Lung (tissue), 12 donors: Measurements from ENCODE around the gene TENT4A. TPM values are rescaled to one million over a fixed set of nuclear protein-coding genes. Genes with fewer than 3 reads are reported as not detected.

Experiments
- ATAC-seq: fragments of 200-7000 bp; cut with Tn5 transposase; one replicate; pipeline ENCODE4 v1.9.1; 2020; ENCODE audit warnings: moderate number of reproducible peaks; ENCODE audit not compliant: insufficient read depth, low FRiP score
- DNase-seq, 3 donors: peaks; one replicate each; pipeline ENCODE4 v3.0.0-alpha.2; 2013 to 2017
- H3K27ac ChIP-seq, 2 donors: one replicate each; pipeline ENCODE4 v1.5.1; 2013; ENCODE audit warnings: mild to moderate bottlenecking in 2 of 2, moderate library complexity in 2 of 2, control low read depth in 1 of 2, inconsistent platforms in 1 of 2, low read depth in 1 of 2, low read length in 1 of 2
- H3K27me3 ChIP-seq, 3 donors: one replicate each; pipeline ENCODE4 v1.5.1; 2013; ENCODE audit warnings: low read length in 2 of 3; ENCODE audit not compliant: control insufficient read depth in 3 of 3, insufficient read depth in 3 of 3
- H3K36me3 ChIP-seq, 4 donors: one replicate each; pipeline ENCODE4 v1.5.1; 2013; ENCODE audit warnings: low read length in 4 of 4, mild to moderate bottlenecking in 1 of 4, moderate library complexity in 1 of 4; ENCODE audit not compliant: control insufficient read depth in 4 of 4, insufficient read depth in 4 of 4
- H3K4me1 ChIP-seq, 5 donors: one replicate each; pipeline ENCODE4 v1.5.1; 2013; ENCODE audit warnings: low read length in 5 of 5, mild to moderate bottlenecking in 2 of 5, moderate library complexity in 1 of 5; ENCODE audit not compliant: control insufficient read depth in 5 of 5, insufficient read depth in 5 of 5
- H3K4me3 ChIP-seq: one replicate; pipeline ENCODE4 v1.5.1; 2013; ENCODE audit warnings: mild to moderate bottlenecking, control low read depth, moderate library complexity
- H3K9ac ChIP-seq, 2 donors: one replicate each; pipeline ENCODE4 v1.5.1; 2013; ENCODE audit warnings: low read length in 2 of 2, control low read depth in 1 of 2; ENCODE audit not compliant: insufficient read depth in 1 of 2
- H3K9me3 ChIP-seq, 4 donors: one replicate each; pipeline ENCODE4 v1.5.1; 2013; ENCODE audit warnings: low read length in 3 of 4, mild to moderate bottlenecking in 1 of 4, moderate library complexity in 1 of 4; ENCODE audit not compliant: control insufficient read depth in 4 of 4, insufficient read depth in 3 of 4
- CTCF ChIP-seq: IDR thresholded peaks from 2 replicates; pipeline ENCODE4 v1.5.1; 2012; ENCODE audit warnings: mild to moderate bottlenecking; ENCODE audit errors: control extremely low read depth, extremely low read depth
- WGBS, 2 donors: extraction: QIAGEN DNeasy Blood & Tissue Kit; methylation state at CpG; one replicate each; pipeline ENCODE4 v1.1.7; 2013; 5-methylcytosine and 5-hydroxymethylcytosine counted together
- polyA plus RNA-seq, 2 donors: library from polyadenylated mRNA; stranded (reverse); fragments of 200-250 nt; gene quantifications; one replicate each; pipeline ENCODE4 v1.2.1, GENCODE V29; 2013
- total RNA-seq, 2 donors: library from RNA; depleted of rRNA in 1 of 2; stranded (reverse); fragments of >200 nt in 1 of 2; gene quantifications; one replicate each; pipeline ENCODE4 v1.2.1, GENCODE V29; 2014 to 2021
- donor health status: control.
- donor health status: control.
- donor health status: Bipolar disorder and iron deficiency.
- donor health status: healthy.
- donor health status: DM: yes; HTN: yes; CAD: no.

Gene TENT4A
- total and polyA plus RNA-seq, 4 donors, result 9.4 to 46.9 (median 17.3) TPM

GRCh38 chr5:6752236-6752635, 39.0 kb downstream of the TENT4A start:
- peaks cover 0 to 2% (median 0%) of the 10 kb centered on the region in 5 donors for H3K4me1 ChIP-seq
- no peak overlapping the region for H3K4me3 ChIP-seq
- peaks cover 35 to 59% (median 47%) of the 10 kb centered on the region in 4 donors for H3K36me3 ChIP-seq
- H3K27ac ChIP-seq, result no peak overlapping the region
- WGBS, 2 donors, result 97 to 98% methylated on average over 12 of the region's 12 CpGs
- H3K9me3 ChIP-seq, result no peaks in the 10 kb centered on the region
- ATAC-seq, result no peak
- no peak overlapping the region for H3K9ac ChIP-seq
- no peak for DNase-seq
- TF ChIP-seq CTCF, result no peak
- H3K27me3 ChIP-seq, result no peaks in the 10 kb centered on the region

- Histone ChIP-seq H3K4me3 (no peak overlapping the region), H3K27ac (no peak overlapping the region), H3K27me3 (no peaks in the 10 kb centered on the region), H3K9me3 (no peaks in the 10 kb centered on the region), H3K4me1 (peaks cover 0 to 2% (median 0%) of the 10 kb centered on the region in 5 donors), H3K36me3 (peaks cover 35 to 57% (median 48%) of the 10 kb centered on the region in 4 donors), H3K9ac (no peak overlapping the region)
- WGBS, 2 donors, result 95 to 97% methylated on average over 11 of the region's 11 CpGs
- TF ChIP-seq CTCF, result no peak
- DNase-seq (no peak), ATAC-seq (no peak)
Measured at GRCh38 chr5:6752782-6753181, 39.5 kb downstream of the TENT4A start.

- H3K4me3 ChIP-seq, result no peak overlapping the region
- DNase-seq (no peak), ATAC-seq (no peak)
- no peak for TF ChIP-seq CTCF
- 89 to 96% methylated on average over 11 of the region's 11 CpGs for WGBS, 2 donors
- no peaks in the 10 kb centered on the region for H3K4me1 ChIP-seq
- no peak overlapping the region for H3K9ac ChIP-seq
- peaks cover 30 to 56% (median 50%) of the 10 kb centered on the region in 4 donors for H3K36me3 ChIP-seq
- H3K27ac ChIP-seq, result no peak overlapping the region
- H3K27me3 ChIP-seq, result no peaks in the 10 kb centered on the region
- no peaks in the 10 kb centered on the region for H3K9me3 ChIP-seq
Measured at GRCh38 chr5:6753851-6754250, 40.6 kb downstream of the TENT4A start.

GRCh38 chr5:6754766-6755165, 41.5 kb downstream of the TENT4A start:
- H3K4me1 ChIP-seq, result no peaks in the 10 kb centered on the region
- no peaks in the 10 kb centered on the region for H3K27me3 ChIP-seq
- no peak overlapping the region for H3K9ac ChIP-seq
- WGBS, 2 donors, result 96% methylated on average over 29 of the region's 29 CpGs
- DNase-seq (no peak), ATAC-seq (no peak)
- H3K9me3 ChIP-seq, result no peaks in the 10 kb centered on the region
- peaks cover 29 to 52% (median 46%) of the 10 kb centered on the region in 4 donors for H3K36me3 ChIP-seq
- no peak overlapping the region for H3K4me3 ChIP-seq
- TF ChIP-seq CTCF, result no peak
- no peak overlapping the region for H3K27ac ChIP-seq
